ENCODE data around the gene LYRM4.

The LYRM4 gene

DNA sequence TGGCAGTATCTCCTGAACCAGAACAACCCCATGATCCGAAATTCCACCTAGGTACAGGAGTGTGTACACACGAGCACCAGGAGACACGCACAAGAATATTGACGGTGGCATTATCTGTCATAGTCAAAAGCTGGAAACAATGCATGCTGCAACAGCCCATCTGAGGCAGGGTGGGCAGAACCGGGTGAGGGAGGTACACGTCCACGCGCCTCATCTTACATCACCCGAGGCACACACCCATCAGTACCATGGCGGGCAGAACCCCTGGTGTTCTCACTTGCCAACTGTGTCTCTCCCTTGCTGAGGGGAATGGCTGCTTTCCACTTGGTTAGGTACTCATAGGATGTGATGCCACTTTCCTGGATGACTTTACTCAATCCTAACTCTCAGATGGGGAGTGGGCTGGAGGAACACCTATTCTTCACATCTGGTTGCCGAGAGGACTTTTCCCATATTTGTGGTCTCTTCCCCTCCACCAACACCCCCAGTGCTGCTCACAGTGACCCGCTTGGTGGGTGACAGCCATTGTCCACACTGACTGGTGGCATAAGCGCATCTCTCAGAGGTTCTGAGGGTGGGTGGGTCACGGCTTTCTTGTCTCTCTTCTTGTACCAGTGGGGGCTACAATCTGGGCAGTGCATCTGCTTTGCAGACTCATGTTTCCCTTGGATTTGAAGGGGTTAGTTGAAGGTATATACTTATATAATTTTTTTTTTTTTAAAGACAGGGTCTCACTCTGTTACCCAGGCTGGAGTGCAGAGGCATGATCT lies 162.1 kb downstream of the LYRM4 start:
- no peak for DNase-seq (ENCODE audit: low spot score)

GRCh38 chr6:5096482-5096881 lies 164.3 kb downstream of the LYRM4 start:
- DNase-seq (ENCODE audit: low spot score), result no peak

GRCh38 chr6:5095236-5095635 lies 165.5 kb downstream of the LYRM4 start:
- peak; percentile 81 for DNase-seq (ENCODE audit: low spot score)

GRCh38 chr6:5094327-5094726 lies 166.4 kb downstream of the LYRM4 start:
- DNase-seq (ENCODE audit: low spot score), result peak; percentile 63

DNA sequence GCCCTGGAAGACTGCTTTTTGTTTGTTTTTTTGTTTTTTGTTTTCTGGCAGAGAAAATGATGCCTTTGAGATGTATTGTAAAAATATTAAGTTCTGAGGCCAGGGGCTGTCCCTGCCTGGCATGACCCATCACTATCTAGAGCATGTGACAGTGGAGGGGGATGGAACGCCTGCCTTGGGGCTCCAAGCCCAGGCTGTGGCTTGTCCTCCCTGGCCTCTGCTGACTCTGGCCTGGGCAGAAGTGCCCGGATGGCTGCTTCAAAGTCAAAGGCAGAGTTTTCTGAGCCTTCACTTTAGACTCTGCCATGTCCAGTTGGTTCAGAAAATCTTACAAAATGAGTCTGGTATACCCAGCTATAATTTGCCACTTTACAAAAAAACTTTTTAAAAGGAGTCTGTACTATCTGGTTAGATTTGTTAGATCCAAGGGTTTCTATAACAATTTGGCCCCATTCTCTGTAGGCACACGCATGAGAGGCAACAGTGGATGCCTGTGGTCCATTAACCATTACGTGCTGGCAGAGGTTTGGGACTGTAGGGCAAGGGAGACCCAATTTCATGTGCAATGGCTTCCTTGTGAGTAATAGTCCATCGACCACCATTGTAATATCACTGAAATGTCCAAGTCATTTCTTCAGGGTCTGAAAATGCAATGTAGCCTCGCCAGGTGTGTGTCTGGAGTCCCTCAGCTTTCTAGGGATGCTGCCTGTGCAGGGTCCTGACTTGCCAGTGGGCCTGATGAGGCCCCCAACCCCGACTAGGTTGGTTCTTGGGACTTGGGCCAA lies 167.3 kb downstream of the LYRM4 start:
- DNase-seq (ENCODE audit: low spot score), result peak; percentile 36

- no peak for DNase-seq (ENCODE audit: low spot score)
Measured at GRCh38 chr6:5091210-5092069, 169.3 kb downstream of the LYRM4 start.

DNA sequence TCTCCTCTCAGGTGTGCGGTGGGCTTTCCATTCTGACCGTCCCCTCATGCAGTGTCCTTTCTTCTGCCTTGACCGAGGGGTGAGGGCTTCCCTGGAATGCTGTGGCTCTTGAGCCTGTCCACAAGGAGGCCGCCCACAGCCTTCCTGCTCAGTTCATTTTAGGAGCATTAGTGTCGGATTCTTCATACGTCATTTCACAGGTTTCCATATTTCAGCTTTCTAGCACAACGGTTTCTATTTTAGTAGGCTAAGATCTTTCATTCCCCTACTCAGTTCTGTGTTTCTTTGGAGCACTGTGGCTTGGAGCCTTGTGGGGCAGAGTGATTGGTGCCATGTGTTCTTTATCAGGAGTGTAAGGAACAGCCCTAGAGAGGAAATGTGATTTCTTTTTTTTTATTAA lies 170.1 kb downstream of the LYRM4 start:
- no peak for DNase-seq (ENCODE audit: low spot score)

- peak; percentile 47 for DNase-seq (ENCODE audit: low spot score)
Measured at GRCh38 chr6:5089481-5090438, 171.0 kb downstream of the LYRM4 start.

DNA sequence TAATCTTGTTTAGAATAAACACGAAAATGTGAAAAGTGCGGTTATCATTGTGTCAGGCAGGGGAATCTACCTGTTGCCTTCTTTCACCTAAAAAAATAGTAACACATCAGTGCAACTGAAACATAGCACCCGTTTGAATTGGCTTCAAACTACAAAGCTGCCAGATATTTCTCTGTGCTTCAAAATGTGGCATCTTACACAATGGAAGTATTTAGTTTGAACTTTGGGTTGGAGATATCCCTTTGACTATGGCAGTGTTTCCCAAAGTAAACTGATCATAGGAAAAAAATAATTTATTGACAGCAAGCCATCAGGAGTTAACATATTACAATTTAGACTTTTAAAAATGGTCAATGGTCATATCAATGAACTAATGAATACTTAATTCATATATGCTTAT lies 172.0 kb downstream of the LYRM4 start:
- no peak for DNase-seq (ENCODE audit: low spot score)

DNA sequence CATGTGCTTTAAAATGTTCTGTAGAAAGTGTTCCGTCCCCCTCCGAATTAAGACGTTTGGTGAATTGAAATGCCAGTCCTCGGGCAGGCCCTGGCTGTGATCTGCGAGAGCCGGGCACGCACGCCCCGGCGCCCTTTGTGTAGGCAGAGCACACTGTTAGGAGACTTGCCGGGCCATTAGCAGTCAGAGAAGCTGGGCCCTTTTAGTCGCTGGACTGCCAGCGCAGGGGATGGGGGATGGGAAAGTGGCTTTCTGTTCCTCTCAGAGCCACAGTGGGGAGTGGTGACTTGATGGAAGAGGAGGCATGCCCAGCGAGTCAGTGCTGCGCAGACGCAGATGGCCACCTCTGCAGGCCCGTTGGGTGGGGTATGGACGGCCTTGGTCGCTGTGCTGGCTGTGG lies 173.4 kb downstream of the LYRM4 start:
- no peak for DNase-seq (ENCODE audit: low spot score)

DNA sequence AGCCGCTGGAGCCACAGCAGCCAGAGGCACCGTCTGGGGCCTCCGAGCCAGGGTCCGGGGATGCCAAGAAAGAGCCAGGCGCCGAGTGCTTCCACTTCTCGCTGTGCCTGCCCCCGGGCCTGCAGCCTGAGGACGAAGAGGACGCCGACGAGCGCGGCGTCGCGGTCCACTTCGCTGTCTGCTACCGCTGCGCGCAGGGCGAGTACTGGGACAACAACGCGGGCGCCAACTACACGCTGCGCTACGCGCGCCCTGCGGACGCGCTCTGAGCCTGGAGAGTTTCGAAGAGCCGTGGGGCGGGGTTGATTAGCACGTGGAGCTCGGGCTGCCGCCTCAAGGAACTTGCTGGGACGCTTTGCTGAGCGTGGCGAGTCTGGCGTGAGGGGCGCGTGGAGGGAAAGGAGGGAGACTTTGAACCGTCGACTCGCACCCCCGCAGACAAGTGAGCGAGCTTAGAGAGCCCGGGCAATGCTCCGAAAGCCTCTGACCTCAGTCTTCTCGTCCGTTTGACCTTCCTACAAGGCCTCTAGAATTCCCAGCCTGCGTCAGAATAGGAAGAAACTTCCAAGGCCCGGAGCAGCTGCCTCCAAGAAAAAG lies 174.4 kb downstream of the LYRM4 start:
- no peak for DNase-seq (ENCODE audit: low spot score)

GRCh38 chr6:5085648-5086293 lies 175.0 kb downstream of the LYRM4 start:
- DNase-seq (ENCODE audit: low spot score), result peak; percentile 50

- peak; percentile 64 for DNase-seq (ENCODE audit: low spot score)
Measured at GRCh38 chr6:5084781-5085647, 175.7 kb downstream of the LYRM4 start, which contains the start of gene PPP1R3G. TSS of gene PPP1R3G (plus strand) at chr6:5085341. CDS start at chr6:5085486, 145 bp downstream.

DNA sequence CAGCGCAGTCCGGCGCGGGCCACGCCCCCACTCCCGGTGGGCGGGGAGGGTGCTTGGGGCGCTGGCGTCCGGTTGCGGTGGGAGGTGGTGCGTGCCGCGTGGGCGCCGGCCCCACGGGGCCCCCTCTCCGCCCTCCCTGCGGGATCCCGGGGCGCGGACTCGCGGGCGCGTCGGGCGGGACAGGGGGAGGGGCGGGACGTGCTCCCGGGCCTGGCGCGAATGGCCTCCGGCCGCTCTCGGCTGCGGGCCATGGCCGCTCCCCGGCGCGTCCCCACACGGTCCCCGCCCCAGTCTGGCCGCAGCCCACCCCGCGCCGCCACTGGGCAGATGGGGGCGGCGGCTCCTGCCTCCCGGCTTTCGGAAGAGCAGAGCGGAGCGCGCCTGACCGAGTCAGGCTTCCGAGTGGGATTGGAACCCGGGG lies 176.4 kb downstream of the LYRM4 start:
- DNase-seq (ENCODE audit: low spot score), result no peak

- no peak for DNase-seq (ENCODE audit: low spot score)
Measured at GRCh38 chr6:5083813-5084359, 176.9 kb downstream of the LYRM4 start.

GRCh38 chr6:5083307-5083583 lies 177.5 kb downstream of the LYRM4 start:
- no peak for DNase-seq (ENCODE audit: low spot score)

- peak; percentile 97 for DNase-seq (ENCODE audit: low spot score)
Measured at GRCh38 chr6:5082487-5083306, 178.1 kb downstream of the LYRM4 start.

DNA sequence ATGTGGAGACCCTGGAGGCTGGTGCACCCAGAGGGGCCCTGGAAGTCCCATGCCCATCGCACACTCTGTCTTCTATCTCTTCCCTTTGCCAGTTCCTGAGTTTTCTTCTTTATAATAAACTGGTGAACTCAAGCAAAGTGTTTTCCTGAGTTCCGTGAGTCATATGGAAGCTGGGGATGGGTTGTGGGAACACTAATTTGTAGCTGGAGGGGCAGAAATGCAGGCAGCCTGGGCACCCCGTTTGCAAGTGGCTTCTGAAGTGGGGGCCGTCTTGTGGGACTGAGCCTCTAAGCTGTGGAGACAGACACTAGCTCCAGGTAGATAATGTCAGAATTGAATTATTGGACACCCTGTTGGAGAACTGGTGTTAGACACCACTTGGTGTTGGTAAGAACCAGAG lies 178.8 kb downstream of the LYRM4 start:
- DNase-seq (ENCODE audit: low spot score), result peak; percentile 33

All from kidney tubule cell (primary cell).